CD14-positive monocyte (primary cell): ENCODE data around the gene NT5DC4. TPM values are rescaled to one million over a fixed set of nuclear protein-coding genes. Genes with fewer than 3 reads are reported as not detected.
A peak's percentile ranks its signal among the peaks of the same experiment; 100 is the strongest.

Source experiments
- DNase-seq, 3 donors: peaks; one replicate each; pipeline ENCODE4 v3.0.0-alpha.2; 2011 to 2022
- H2AFZ ChIP-seq: 2 replicates; pipeline ENCODE4 v1.6.0; 2012; ENCODE audit warnings: mild to moderate bottlenecking, low read depth, low read length, inconsistent platforms; ENCODE audit not compliant: insufficient read depth, poor library complexity, severe bottlenecking
- H3K27ac ChIP-seq, 2 donors: 1 replicate in 1 of 2; 2 replicates in 1 of 2; pipeline ENCODE4 v1.5.1; 2012 to 2013; ENCODE audit warnings: low read length in 2 of 2, control low read depth in 1 of 2, inconsistent platforms in 1 of 2, low read depth in 1 of 2, mild to moderate bottlenecking in 1 of 2
- H3K27me3 ChIP-seq, 2 donors: one replicate each; pipeline versions ENCODE4 v1.6.0 to v1.6.1; 2011 to 2013; ENCODE audit warnings: low read length in 2 of 2; ENCODE audit not compliant: control insufficient read depth in 2 of 2, insufficient read depth in 2 of 2
- H3K36me3 ChIP-seq, 2 donors: replicated peaks in 1 of 2; 1 replicate in 1 of 2; 2 replicates in 1 of 2; pipeline versions ENCODE4 v1.5.1 to v1.6.1; 2012 to 2013; ENCODE audit warnings: low read length in 2 of 2, control low read depth in 1 of 2, inconsistent platforms in 1 of 2, mild to moderate bottlenecking in 1 of 2; ENCODE audit not compliant: insufficient read depth in 2 of 2, control insufficient read depth in 1 of 2
- H3K4me1 ChIP-seq, 2 donors: 1 replicate in 1 of 2; 2 replicates in 1 of 2; pipeline versions ENCODE4 v1.5.1 to v1.6.1; 2012 to 2013; ENCODE audit warnings: low read length in 2 of 2, control low read depth in 1 of 2, inconsistent platforms in 1 of 2, mild to moderate bottlenecking in 1 of 2, moderate library complexity in 1 of 2; ENCODE audit not compliant: insufficient read depth in 2 of 2, control insufficient read depth in 1 of 2
- H3K4me2 ChIP-seq: replicated peaks from 2 replicates; pipeline ENCODE3; 2012; ENCODE audit warnings: low read length, moderate library complexity, mild to moderate bottlenecking; ENCODE audit not compliant: poor library complexity, severe bottlenecking; ENCODE audit errors: extremely low read depth
- H3K4me3 ChIP-seq, 3 experiments: fragments of 200-600 bp in 1 of 3; sonication (generic) in 1 of 3; replicated peaks in 1 of 3; 1 replicate in 2 of 3; 2 replicates in 1 of 3; pipeline ENCODE4 v1.5.1; 2011 to 2013; ENCODE audit warnings: low read length in 3 of 3, mild to moderate bottlenecking in 3 of 3, control low read depth in 2 of 3, low read depth in 2 of 3, inconsistent platforms in 1 of 3, moderate library complexity in 1 of 3
- H3K79me2 ChIP-seq: 2 replicates; pipeline ENCODE4 v1.6.0; 2012; ENCODE audit warnings: mild to moderate bottlenecking, control low read depth, inconsistent platforms, low read length, moderate library complexity; ENCODE audit not compliant: insufficient read depth
- H3K9ac ChIP-seq: 2 replicates; pipeline ENCODE4 v1.6.0; 2017; ENCODE audit warnings: low read length, mild to moderate bottlenecking; ENCODE audit not compliant: insufficient read depth, poor library complexity, severe bottlenecking
- H3K9me3 ChIP-seq, 2 donors: replicated peaks in 1 of 2; 1 replicate in 1 of 2; 2 replicates in 1 of 2; pipeline versions ENCODE4 v1.5.1 to v1.6.1; 2012 to 2013; ENCODE audit warnings: low read length in 2 of 2, control low read depth in 1 of 2; ENCODE audit not compliant: control insufficient read depth in 1 of 2, insufficient read depth in 1 of 2
- H4K20me1 ChIP-seq: 2 replicates; pipeline ENCODE4 v1.6.0; 2012; ENCODE audit warnings: mild to moderate bottlenecking, low read length, control low read depth, moderate library complexity; ENCODE audit not compliant: insufficient read depth
- H3K27ac Mint-ChIP-seq, 7 donors: one replicate each; pipeline ENCODE4 v1.8.0; 2020; ENCODE audit warnings: mild to moderate bottlenecking in 7 of 7, mixed read lengths in 7 of 7, moderate library complexity in 6 of 7, inconsistent platforms in 2 of 7
- H3K27me3 Mint-ChIP-seq, 3 donors: one replicate each; pipeline ENCODE4 v1.8.0; 2021 to 2022; ENCODE audit warnings: low read depth in 3 of 3, mild to moderate bottlenecking in 3 of 3, mixed read lengths in 3 of 3, moderate library complexity in 3 of 3, inconsistent platforms in 1 of 3
- H3K36me3 Mint-ChIP-seq, 2 donors: one replicate each; pipeline ENCODE4 v1.8.0; 2020; ENCODE audit warnings: mixed read lengths in 2 of 2, inconsistent platforms in 1 of 2, mild to moderate bottlenecking in 1 of 2
- H3K4me1 Mint-ChIP-seq: one replicate; pipeline ENCODE4 v1.8.0; 2020; ENCODE audit warnings: mild to moderate bottlenecking, mixed read lengths
- H3K4me3 Mint-ChIP-seq, 2 donors: one replicate each; pipeline ENCODE4 v1.8.0; 2020; ENCODE audit warnings: mild to moderate bottlenecking in 2 of 2, mixed read lengths in 2 of 2, moderate library complexity in 1 of 2
- H3K9me3 Mint-ChIP-seq, 7 donors: one replicate each; pipeline ENCODE4 v1.8.0; 2020 to 2022; ENCODE audit warnings: mixed read lengths in 7 of 7, mild to moderate bottlenecking in 6 of 7, moderate library complexity in 6 of 7, inconsistent platforms in 2 of 7
- CTCF ChIP-seq: fragments of 200-600 bp; IDR thresholded peaks from one replicate; pipeline ENCODE4 v1.8.0; 2022; ENCODE audit warnings: antibody characterized with exemption, mild to moderate bottlenecking
- WGBS: methylation state at CpG from one replicate; pipeline ENCODE4 v1.1.5; 2013; ENCODE audit warnings: missing lambda C conversion rate; ENCODE audit not compliant: insufficient coverage; 5-methylcytosine and 5-hydroxymethylcytosine counted together
- intact Hi-C, 2 donors: fragments of 100-400 bp; cut with micrococcal nuclease; formaldehyde crosslinking; loops; one replicate each; pipeline versions ENCODE4 v1.15.0 to v1.15.1; 2023
- polyA plus RNA-seq, 3 donors: library from polyadenylated mRNA; depleted of rRNA in 1 of 3; unstranded in 2 of 3; stranded (reverse) in 1 of 3; fragments of 300-500 nt in 2 of 3; fragments of >200 nt in 1 of 3; fragmentation: Illumina TruSeq in 2 of 3; gene quantifications; 1 replicate in 2 of 3; 2 replicates in 1 of 3; pipeline ENCODE4 v1.2.3, GENCODE V29; 2012 to 2021

The NT5DC4 gene
- polyA plus RNA-seq, 3 donors, result 2.2 TPM; not detected in 2

- no peak for TF ChIP-seq CTCF
- Histone ChIP-seq H3K27ac (no peak overlapping the region), H3K9ac (no peak overlapping the region), H3K9me3 (no peaks in the 10 kb centered on the region), H3K4me2 (no peak overlapping the region), H3K4me1 (peaks cover 49 to 54% of the 10 kb centered on the region in 2 donors), H3K79me2 (no peaks in the 10 kb centered on the region), H2AFZ (no peak overlapping the region), H3K27me3 (no peaks in the 10 kb centered on the region), H3K4me3 (no peak overlapping the region), H3K36me3 (no peaks in the 10 kb centered on the region), H4K20me1 (no peaks in the 10 kb centered on the region)
- 75% methylated on average over 4 of the region's 9 CpGs for WGBS
- H3K27ac Mint-ChIP-seq, result peak overlapping the region in 6 of 7 donors; percentile 35 to 80 (median 74)
- intact Hi-C loops, result no loop called here
- H3K4me3 Mint-ChIP-seq, result no peak overlapping the region
- peaks cover 0 to 2% of the 10 kb centered on the region in 2 donors for H3K36me3 Mint-ChIP-seq
- peaks cover 0 to 6% (median 6%) of the 10 kb centered on the region in 3 donors for H3K27me3 Mint-ChIP-seq
- H3K4me1 Mint-ChIP-seq, result peaks cover 68% of the 10 kb centered on the region
- no peaks in the 10 kb centered on the region for H3K9me3 Mint-ChIP-seq
- no peak for DNase-seq
Observed at GRCh38 chr2:112710956-112711750, 9.7 kb upstream of the NT5DC4 start.

GRCh38 chr2:112712465-112712864, 8.4 kb upstream of the NT5DC4 start:
- TF ChIP-seq CTCF, result no peak
- Histone ChIP-seq H3K36me3 (no peaks in the 10 kb centered on the region), H3K79me2 (no peaks in the 10 kb centered on the region), H4K20me1 (no peaks in the 10 kb centered on the region), H3K9me3 (no peaks in the 10 kb centered on the region), H3K4me2 (no peak overlapping the region), H3K4me3 (no peak overlapping the region), H3K27ac (no peak overlapping the region), H2AFZ (no peak overlapping the region), H3K27me3 (no peaks in the 10 kb centered on the region), H3K9ac (no peak overlapping the region), H3K4me1 (peaks cover 36 to 40% of the 10 kb centered on the region in 2 donors)
- Mint-ChIP-seq H3K9me3 (no peaks in the 10 kb centered on the region), H3K36me3 (peaks cover 0 to 2% of the 10 kb centered on the region in 2 donors), H3K27me3 (peaks cover 0 to 6% (median 6%) of the 10 kb centered on the region in 3 donors), H3K4me3 (no peak overlapping the region), H3K4me1 (peaks cover 54% of the 10 kb centered on the region), H3K27ac (peak overlapping the region in 1 of 7 donors; percentile 47)
- 81% methylated on average over 1 of the region's 3 CpGs for WGBS
- intact Hi-C loops, result no loop called here
- DNase-seq, result no peak
